ENCODE data around the gene NLRP10.

The NLRP10 gene

DNA sequence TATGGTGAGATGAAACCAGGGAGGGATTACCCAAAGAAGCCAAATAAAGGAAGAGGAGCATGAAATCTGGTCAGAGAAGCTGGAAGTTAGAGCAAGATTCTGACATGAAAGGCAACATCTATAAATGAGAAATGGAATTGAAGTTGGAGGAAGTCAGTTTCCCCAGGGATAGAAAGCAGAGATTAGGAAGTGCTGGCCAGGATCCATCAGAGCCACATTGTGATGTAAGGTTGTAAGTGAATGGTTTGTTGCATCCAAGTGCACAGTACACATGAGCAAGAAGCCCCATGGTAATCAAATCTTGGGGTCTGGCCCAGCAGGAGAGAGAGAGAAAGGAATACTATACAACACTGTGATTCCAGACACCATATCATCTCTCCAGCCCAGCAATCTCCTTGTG lies 6.6 kb upstream of the NLRP10 start:
- DNase-seq = no peak

DNA sequence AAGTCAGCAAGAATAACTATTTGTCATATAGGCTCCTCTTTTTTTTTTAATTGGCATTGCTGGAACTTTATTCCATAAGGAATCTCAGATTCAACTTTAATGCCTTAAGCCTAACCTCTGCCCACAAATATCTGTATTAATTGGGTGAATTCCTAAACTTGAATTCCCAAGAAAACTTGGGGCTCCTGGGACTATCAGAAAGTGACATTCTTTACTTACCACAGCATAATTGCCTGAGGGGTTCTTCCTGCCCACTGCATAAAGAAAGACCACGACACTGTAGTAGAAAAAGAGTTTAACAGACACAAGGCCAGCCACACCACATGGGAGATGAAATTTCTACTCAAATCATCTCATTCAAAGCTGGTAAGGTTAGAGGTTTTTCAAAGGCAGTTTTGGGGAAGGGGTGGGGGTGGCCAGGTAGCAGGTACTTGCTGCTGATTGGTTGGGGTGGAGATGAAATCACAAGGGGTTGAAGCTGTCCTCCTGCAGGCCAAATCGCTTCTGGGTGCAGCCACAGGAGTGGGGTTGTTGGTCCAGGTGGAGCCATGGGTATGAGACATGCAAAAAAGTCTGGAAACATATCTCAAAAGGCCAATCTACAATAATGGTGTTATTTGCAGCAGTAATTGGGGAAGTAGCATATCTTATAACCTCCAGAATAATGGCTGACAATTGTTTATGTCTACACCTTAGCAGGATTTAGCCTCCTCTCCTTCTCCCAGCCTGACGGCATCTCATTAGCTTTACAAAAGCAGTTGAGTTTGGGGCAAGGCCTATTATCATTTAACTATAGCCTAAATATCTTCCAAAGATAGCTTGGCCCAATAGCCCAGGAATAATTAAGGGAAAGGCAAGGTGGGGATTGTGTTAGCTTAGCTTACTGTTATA lies 4.8 kb upstream of the NLRP10 start:
- DNase-seq = no peak

DNA sequence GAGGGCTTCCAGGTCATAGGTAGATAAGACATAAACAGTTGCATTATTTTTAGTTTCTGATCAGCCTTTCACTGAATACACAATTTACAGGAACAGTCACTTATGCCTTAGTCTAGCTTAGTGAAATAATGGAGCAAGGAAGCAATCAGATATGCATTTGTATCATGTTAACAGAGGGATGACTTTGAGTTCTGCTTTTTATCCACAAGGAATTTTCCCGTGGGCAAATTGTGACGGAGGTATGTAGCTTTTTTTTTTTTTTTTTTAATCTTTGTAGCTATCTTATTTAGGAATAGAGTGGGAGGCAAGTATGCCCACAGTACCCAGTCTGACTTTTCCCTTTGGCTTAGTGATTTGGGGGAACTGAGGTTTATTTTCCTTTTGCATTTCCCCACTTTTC lies 3.4 kb upstream of the NLRP10 start:
- no peak for DNase-seq

DNA sequence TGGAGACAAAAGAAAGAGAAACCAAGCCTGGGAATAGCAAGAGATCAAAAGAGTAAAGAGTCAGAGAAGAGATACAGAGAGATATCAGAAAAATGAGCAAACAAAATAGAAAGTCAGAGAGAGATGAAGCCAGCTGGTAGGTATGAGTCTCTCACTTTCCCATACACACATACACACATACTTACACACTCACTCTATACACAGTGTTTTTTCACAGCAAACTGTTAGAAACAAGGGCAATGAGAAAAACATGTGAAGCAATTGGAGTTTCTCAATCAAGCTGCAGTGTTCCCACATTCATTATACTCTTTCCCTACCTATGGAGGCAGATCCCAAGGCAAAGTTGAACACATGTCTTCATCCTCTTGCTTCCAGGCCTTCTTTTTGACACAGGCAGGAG lies 2.6 kb upstream of the NLRP10 start:
- DNase-seq = no peak

DNA sequence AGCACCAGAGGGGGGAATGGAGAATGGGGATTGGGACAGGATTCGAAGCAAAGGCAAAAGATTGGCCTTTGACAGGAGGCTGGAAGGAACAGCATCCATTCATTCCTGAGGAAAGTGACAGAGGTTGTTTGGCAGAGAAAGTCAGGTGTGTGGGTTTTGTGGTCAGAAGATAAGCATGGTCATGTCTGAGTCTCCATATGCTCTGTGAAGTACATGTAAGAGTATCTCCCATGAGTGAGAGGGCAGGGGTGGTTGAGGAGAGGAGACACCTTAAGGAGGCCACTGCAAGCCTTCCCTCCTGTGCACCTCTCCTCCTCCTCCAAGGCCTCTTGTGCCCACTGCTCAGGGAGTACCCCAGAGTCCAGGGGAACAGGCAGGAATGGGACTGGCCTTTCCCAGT lies 1.9 kb upstream of the NLRP10 start:
- DNase-seq = no peak

DNA sequence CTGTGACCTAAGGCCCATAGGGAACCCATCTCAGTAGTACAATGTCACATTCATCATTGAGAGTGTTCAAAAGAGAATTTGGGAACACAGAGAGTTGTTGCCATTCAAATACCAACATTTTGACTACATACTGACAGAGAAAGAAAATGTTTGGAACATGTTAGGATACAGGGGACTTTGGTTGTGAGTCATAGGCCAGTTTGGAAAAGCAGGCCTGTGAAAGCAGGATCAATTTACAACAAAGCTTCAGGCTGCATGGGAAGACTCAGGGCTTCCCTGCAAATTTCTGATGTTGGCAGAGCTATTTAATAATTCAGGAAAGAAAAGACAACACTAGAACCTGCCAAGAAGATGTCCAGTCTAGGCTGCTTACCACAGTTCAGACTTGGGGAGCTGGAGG lies 374 bp downstream of the NLRP10 start:
- no peak for DNase-seq

DNA sequence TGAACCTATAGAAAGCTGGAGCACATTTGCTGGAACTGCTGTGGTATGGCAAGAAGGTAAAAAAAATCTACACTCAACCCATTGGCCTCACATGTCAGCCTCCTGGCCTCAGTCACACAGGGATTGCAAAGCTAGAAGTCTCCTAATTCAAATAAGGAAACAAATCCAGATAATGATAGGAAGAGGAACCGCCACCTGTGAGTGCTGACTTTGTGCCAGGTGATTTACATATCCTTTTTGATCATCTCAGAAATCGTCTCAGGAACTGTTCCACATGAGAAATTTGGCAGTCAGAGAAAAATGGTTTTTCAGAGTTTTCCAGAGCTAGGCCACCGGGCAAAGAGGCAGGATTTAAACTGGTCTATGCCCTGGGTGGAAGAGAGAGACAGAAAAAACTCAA lies 986 bp downstream of the NLRP10 start:
- DNase-seq = no peak

DNA sequence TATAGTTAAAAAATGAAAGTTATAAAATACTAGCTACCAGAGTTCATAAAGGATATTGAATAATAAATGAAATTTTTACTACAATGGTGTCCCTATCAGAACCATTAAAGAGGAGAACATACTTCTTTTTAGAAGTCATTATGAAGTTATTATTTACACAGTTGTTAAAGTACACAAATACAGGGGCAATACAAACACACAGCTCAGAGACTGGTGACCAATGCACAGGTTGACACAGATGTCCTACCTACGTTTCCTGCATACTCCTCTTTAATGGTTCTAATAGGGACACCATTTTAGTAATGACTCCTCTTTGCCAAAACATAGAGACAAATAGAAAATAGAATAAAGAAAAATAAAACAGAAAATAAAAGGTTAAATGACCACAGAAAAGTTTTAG lies 10.1 kb downstream of the NLRP10 start:
- no peak for DNase-seq

DNA sequence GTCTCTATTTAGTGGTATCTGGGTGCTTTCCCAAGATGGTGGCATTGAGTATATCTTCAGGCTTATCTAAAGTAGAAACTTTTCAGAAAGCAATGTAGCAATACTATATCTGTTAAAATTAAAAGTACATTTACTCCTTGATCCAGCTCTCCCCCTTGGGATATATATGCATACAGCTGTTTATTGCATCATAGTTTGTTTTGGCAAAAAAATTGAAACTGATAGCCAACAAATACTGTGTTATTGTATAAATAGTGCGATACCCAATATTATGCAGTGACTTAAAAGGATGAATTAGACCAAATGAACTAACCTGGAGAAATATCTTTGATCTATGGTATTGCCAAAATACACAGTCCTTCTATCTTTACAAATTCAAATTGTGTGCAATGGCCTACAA lies 15.3 kb downstream of the NLRP10 start:
- no peak for DNase-seq

DNA sequence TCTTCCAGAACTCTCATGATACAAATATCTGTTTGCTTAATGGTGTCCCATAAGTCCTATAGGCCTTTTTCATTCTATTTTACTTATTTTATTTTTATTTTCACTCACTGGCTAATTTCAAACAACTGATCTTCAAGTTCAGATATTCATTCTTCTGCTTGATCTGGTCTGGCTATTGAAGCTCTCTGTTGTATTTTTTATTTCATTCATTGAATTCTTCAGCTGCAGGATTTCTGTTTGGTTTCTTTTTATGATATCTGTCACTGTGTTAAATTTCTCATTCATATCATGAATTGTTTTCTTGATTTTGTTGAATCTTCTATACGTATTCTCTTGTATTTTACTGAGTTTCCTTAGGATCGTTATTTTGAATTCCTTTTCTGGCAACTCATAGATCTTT lies 21.1 kb downstream of the NLRP10 start:
- no peak for DNase-seq

DNA sequence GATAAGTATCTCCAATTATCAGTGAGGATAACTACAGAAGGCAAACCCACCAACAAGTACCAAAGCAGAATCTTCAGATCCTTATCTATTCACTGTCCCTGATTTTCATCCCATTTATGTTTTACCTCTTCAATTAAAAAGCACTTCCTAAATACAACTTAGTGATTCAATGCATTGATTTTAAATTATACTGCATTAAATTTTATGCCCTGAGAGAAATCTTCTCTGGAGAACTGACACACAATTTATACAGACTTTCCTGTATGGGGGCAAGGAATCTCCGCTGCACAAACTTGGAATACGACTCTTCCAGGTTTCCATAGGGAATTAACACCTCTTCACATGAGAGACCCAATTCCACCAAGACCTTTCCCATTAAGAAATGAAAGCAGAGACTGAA lies 23.6 kb downstream of the NLRP10 start, which contains the start of gene OR10A3:
Gene OR10A3 (minus strand): TSS at position 101 of the 400 bp plus-strand sequence. CDS start 2,188 bp downstream, outside the sequence.
- no peak for DNase-seq

DNA sequence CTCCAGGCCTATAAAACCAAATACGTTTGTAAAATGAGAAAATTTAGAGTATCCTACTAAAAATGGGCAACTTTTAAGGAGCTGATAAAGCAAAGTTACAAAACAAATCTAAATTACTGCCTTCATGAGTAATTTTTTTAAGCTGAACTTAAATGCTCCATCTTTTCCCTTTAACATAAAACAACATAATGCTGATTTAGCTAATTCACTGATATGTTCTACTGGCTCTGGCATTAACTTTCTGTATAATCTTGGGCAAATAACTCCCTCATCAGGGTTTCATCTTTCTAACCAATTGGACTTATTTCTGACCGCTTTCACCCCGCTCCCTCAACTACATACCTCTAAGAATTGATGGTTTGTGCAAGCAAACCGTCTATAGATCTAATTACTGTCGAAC lies 24.1 kb downstream of the NLRP10 start:
- DNase-seq = no peak

DNA sequence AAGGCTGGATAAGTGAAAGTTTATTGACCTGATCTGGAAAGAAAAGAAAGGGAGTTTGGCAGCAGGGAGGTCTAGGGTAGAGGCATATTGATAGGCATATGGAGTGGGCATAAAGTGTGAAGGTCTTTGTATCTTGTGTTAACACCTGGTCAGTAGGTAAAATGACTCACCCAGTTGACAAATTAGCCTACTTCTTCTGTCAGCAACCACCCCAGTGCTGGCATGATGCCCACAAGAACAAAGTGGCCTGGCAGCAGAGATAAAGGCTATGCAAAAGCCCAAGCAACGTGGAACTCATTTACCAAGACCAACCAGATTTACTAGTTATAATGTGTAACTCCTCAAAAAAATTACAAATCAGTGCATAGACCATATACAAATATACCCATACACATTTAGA lies 28.6 kb downstream of the NLRP10 start:
- DNase-seq = no peak

DNA sequence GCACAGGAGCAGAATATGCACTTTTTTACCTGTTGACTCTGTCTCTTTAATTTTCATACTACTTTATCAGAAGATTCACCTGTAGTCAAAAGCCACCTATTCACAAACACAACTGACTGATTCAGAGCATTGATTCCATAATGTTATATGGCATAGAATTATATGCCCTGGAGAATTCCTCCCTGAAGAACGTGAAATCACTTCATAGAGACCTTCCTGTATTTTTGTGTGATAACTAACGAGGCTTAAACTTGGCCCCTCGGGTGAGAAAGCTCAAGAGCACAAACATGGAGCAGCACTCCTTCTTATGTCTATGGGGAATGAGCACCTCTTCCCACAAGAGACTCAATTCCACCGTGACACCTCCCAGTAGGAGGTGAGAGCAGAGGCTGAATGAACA lies 34.1 kb downstream of the NLRP10 start, which contains the start of gene OR10A6:
Gene OR10A6 (minus strand): TSS at position 101 of the 400 bp plus-strand sequence. CDS start 2,606 bp downstream, outside the sequence.
- no peak for DNase-seq

DNA sequence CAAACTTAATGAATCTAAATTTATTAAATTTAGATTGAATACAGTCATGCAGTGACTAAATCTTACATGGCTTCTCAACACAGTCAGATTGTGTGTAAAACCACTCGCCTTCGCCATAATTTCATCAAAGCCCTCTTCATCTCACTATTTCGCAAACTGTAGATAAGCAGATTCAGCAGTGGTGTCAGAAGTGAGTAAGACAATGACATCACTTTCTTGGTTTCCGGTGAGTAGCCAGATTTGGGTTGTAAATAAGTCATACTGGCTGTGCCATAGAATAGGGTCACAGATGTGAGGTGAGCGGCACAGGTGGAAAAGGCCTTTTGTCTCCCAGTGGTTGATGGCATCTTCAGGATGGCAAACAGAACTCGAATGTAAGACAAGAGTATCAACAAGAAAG lies 37.6 kb downstream of the NLRP10 start:
- no peak for DNase-seq

DNA sequence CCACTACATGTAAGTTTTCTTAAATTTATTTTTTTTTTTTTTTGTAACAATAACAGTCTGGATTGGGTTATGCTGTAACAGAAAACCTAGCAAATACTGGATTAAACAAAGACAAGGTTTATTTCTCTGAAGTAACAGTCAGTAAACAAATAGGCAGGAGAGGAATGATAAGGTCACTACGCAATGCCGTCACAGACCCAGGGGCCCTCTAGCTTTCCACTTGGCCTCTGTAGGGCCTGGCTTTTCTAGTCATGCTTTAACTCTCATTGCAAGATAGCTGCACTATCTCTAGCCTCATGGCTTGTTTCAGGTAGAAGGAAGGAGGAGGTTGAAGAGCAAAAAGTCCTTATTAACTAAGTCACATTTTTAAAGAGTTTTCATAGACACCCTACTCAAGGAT lies 40.7 kb downstream of the NLRP10 start:
- no peak for DNase-seq

DNA sequence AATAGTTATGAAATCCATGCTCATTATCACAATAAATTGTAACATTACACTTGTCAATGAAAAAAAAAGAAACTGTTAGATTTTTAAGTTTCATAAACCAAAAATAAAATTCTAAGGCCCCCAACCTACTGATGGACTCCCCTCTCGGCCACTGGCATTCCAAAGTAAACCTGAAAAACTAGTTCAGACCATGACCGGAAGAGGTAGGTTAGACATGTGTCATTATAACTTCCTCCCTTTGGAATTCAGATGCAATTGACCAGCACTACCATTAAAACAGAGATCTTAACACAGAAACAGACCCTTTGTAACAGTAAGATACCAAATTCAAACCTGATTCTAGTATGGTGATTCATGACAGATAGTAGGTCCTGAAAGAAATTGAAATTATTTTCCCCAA lies 47.1 kb downstream of the NLRP10 start:
- DNase-seq = no peak

Measured in activated CD4-positive, CD25-positive, alpha-beta regulatory T cell (primary cell).